GM21825 (cell line): ENCODE measurements around the gene ZNF655.
"Not testable (repeated sequence)": the region's sequence is repeated elsewhere in the genome, so short reads cannot be mapped to it uniquely, and the experiment has no call there.

Experiments used
- ATAC-seq: cut with Tn5 transposase; IDR thresholded peaks from one replicate; pipeline ENCODE4 v1.9.1; 2021; ENCODE audit warnings: mild to moderate bottlenecking, moderate library complexity; ENCODE audit not compliant: unreplicated experiment

ZNF655 gene

DNA sequence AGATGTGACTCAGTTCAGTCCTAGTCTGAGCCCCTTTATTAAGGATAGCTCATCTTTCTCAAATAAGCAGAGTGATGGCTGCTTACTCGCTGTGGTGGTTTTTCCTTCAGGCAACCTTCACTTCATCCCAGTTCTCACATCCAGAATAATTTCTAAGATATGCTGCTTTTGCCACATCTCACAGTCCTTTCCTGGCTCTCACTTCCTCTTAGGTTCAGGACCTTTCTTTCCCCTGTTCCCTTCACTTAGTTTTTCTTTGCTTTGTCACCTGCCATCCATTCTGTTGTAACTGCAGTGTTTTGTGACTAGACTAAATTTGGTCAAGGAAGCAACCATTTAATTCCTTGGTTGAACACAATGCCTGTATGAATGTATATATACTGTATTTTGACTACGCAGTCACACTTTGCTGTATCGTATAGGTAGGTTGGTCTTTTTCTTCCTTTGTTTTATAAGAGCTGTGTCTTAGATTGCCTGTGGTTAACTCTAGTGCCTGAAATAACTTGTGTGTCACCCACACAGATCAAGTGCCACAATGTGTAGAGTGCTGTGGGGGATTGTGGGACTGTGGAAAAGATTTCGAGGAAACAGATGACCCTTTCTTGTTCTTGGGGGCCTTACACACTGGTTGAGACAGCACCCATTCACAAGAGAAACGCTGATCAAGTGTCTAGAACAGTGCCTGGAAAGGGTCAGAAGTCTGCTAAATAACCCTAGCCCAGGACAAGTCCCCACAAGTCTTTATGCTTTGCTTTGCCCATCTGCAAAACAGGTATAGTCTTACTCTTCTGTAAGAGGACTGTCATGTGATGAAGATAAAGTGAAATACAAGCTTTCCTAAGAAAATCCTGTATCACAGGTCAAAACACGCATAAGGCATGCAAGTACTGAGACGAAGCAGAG, 2.6 kb downstream of the ZNF655 start:
- no peak for ATAC-seq

DNA sequence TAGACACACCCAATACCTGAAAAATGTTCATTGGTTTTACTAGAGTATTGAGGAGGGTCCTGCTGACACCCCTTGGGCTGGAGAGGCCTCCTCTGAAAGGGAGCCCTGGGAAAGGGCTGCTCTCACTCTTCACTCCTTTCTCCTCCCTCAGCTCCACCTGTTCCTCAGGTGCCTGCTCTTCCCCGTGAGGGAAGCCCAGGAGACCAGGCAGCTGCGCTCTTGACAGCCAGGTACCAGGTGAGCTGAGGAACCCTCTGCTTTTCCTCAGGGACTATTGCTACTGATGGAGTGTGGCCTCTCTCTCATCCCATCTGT, 3.3 kb downstream of the ZNF655 start:
- no peak for ATAC-seq

GRCh38 chr7:99562114-99562784, 3.8 kb downstream of the ZNF655 start:
- ATAC-seq, result no peak

- ATAC-seq, result no peak
Observed at GRCh38 chr7:99562832-99563231, 4.4 kb downstream of the ZNF655 start.

DNA sequence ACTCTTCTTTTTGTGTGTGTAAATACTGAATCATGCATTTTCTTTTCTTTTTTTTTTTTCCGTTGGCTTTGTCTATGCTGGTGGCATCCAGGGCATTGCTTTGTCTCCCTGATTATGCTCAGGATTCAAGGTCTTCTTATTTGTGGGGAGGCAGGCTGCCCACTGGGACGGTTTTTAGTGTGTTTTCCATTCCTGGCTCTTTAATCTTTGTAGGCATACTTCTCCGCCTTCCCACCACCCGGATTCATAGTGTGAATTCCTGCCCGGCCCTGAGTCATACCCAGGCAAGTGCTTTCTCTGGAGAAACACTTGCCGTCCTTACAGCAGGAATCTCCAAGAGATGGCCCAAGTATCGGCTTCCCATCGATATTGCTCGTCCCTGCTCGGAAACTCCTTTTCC, 5.2 kb downstream of the ZNF655 start:
- ATAC-seq, result no peak

DNA sequence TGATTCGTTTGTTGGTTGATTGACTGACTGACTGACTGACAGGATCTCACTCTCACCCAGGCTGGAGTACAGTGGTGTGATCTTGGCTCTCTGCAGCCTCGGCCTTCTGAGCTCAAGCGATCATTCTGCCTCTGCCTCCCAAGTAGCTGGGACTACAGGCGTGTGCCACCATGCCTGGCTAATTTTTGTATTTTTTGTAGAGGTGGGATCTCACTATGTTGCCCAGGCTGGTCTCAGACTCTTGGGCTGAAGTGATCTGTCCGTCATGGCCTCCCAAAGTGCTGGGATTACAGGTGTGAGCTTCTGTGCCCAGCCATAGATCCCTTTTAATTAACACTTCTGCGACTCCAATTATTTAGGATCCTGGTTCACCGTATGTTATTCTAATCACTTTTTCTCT, 10.3 kb downstream of the ZNF655 start:
- ATAC-seq, result not testable (repeated sequence)

GRCh38 chr7:99571768-99572167, 13.3 kb downstream of the ZNF655 start:
- no peak for ATAC-seq

- no peak for ATAC-seq
Observed at GRCh38 chr7:99573257-99573656, 14.8 kb downstream of the ZNF655 start.

GRCh38 chr7:99576251-99576650, 17.8 kb downstream of the ZNF655 start:
- no peak for ATAC-seq

DNA sequence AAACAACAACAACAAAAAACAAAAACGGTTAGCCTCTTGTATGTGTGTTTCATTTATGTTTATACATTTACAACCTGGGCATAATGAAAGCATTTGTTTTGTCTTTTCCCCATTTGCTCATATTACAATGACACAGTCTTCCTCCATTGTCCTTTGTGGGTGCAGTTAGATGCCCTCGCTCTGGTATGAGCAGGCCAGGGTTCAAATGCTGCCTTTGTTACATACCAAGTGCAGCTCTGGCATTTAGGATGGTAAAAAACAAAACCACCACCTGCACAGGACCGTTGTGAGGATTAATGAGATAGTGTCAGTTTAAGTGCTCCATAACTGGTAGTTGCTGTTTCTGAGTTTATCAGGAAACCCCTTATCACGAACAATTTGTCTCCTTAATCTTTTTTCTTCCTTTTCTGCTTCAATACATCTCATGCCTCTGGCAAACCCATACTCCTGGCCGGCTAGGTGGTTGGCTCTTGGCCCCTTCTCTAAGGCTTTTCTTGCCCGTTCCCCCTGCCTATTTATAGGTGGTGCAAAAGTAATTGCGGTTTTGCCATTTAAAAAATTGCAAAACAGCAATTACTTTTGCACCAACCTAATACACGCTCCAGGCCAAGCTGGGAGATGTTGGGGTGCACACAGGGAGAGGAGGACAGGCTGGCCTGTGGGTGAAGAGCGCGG, 21.0 kb downstream of the ZNF655 start:
- ATAC-seq, result no peak

DNA sequence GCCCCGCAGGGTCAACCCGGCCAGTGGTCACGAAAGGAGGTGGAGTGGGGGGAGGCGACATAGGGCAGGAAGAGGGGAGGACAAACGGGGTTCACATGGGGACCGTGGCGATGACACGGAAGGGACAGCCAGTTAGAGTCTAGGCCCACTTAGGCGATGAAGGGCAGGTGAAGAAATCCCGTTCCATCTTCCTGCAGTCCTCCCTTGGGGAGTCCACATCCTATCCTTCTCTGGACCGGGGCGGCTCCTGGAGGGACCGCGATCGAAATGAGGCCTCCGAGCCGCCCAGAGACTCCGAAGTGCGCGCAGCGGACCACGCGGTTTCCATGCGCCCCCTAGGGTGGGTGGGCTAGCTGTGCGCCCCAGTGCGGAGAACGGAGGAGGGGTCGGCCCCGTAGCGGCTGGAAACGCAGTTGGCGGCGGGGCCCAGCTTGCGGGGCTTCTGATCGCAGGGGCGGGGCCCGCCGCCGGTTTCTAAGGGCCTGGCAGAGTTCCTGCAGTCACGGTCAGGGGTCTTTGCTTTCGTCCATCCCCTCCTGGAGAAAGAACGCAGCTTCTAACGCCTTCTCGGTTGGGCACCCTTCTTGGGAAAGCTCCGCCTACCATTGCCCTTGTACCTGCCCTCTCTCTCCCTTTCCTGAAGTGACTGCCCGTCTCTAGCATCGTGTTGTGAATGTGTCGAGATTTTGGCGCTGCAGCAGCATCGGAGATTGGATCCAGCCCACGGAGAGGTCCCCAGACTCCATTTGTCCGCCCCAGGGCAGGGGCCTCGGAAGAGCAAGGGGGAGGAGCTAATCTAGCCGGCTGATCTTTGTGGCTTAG, 21.7 kb downstream of the ZNF655 start:
- ATAC-seq, result no peak

DNA sequence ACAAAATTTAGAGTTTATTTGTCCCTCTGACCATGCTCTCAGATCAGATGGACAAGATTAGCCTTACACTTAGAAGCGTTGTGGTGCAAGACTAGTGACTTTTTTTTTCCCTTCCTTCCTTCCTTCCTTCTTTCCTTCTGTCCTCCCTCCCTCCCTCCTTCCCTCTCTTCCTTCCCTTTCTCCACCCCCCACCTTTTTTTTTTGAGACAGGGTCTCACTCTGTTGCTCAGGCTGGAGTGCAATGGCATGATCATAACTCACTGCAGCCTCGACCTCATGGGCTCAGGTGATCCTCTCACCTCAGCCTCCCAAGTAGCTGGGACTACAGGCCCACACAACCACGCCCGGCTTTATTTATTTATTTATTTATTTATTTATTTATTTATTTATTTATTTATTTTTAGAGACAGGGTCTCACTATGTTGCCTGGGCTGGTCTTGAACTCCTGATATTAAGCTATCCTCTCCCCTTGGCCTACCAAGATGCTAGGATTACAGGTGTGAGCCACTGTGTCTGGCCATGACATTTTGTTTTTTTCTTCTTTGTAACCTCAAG, 22.4 kb downstream of the ZNF655 start:
- ATAC-seq, result not testable (repeated sequence)

- no peak for ATAC-seq
Observed at GRCh38 chr7:99588868-99589267, 30.4 kb downstream of the ZNF655 start.

GRCh38 chr7:99594948-99595745, 36.7 kb downstream of the ZNF655 start:
- no peak for ATAC-seq

DNA sequence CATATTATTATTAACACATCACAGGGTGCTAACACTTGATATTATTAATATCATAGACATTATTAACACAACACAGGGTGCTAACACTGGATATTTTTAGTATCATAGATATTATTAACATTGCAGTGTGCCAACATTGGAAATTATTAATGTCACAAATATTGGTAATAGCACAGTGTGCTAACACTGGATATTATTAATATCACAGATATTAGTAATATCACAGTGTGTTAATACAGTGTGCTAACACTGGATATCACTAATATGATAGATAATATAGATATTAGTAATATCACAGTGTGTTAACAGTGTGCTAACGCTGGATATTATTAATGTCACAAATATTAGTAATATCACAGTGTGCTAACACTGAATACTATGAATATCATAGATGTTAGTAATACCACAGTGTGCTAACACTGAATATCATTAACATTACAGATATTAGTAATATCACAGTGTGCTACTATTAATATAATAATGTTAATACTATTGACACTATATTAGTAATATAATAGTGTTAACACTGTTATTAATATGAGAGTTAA, 38.0 kb downstream of the ZNF655 start:
- no peak for ATAC-seq

GRCh38 chr7:99597762-99598501, 39.5 kb downstream of the ZNF655 start, which contains the start of gene TMEM225B:
TMEM225B (plus strand) TSS chr7:99598267; CDS start chr7:99604389, 6,122 bp downstream.
- ATAC-seq, result no peak

GRCh38 chr7:99599836-99600235, 41.4 kb downstream of the ZNF655 start:
- no peak for ATAC-seq

- ATAC-seq, result no peak
Observed at GRCh38 chr7:99601656-99602310, 43.3 kb downstream of the ZNF655 start.
